ENCODE results near the gene GBP7.
"Not testable (repeated sequence)": the region's sequence is repeated elsewhere in the genome, so short reads cannot be mapped to it uniquely, and the experiment has no call there.

The GBP7 gene

GRCh38 chr1:89170170-89171066, 5.4 kb downstream of the GBP7 start:
- no peak for DNase-seq

- no peak for DNase-seq
Measured at GRCh38 chr1:89169166-89169565, 6.6 kb downstream of the GBP7 start.

GRCh38 chr1:89167590-89168230, 8.1 kb downstream of the GBP7 start:
- no peak for DNase-seq

- no peak for DNase-seq
Measured at GRCh38 chr1:89166705-89167104, 9.1 kb downstream of the GBP7 start.

GRCh38 chr1:89165811-89166210, 10.0 kb downstream of the GBP7 start:
- DNase-seq = no peak

GRCh38 chr1:89151047-89151446, 24.8 kb downstream of the GBP7 start:
- DNase-seq = no peak

- no peak for DNase-seq
Measured at GRCh38 chr1:89149976-89150375, 25.8 kb downstream of the GBP7 start.

- no peak for DNase-seq
Measured at GRCh38 chr1:89149229-89149628, 26.6 kb downstream of the GBP7 start.

- DNase-seq = no peak
Measured at GRCh38 chr1:89147678-89148658, 27.8 kb downstream of the GBP7 start.

- no peak for DNase-seq
Measured at GRCh38 chr1:89146721-89147120, 29.1 kb downstream of the GBP7 start.

- DNase-seq = no peak
Measured at GRCh38 chr1:89143484-89143883, 32.3 kb downstream of the GBP7 start.

GRCh38 chr1:89142160-89142559, 33.6 kb downstream of the GBP7 start:
- DNase-seq = no peak

- no peak for DNase-seq
Measured at GRCh38 chr1:89133747-89134146, 42.1 kb downstream of the GBP7 start.

GRCh38 chr1:89130716-89131115, 45.1 kb downstream of the GBP7 start:
- no peak for DNase-seq

- no peak for DNase-seq
Measured at GRCh38 chr1:89129911-89130310, 45.9 kb downstream of the GBP7 start.

GRCh38 chr1:89128003-89128458, 47.8 kb downstream of the GBP7 start:
- DNase-seq = not testable (repeated sequence)

- DNase-seq = not testable (repeated sequence)
Measured at GRCh38 chr1:89126602-89127565, 48.9 kb downstream of the GBP7 start.

- DNase-seq = no peak
Measured at GRCh38 chr1:89125913-89126580, 49.8 kb downstream of the GBP7 start, which contains the start of gene GBP2. TSS of gene GBP2 (minus strand) at chr1:89126114. CDS start at chr1:89121966, 4,148 bp downstream.

- no peak for DNase-seq
Measured at GRCh38 chr1:89125240-89125912, 50.4 kb downstream of the GBP7 start.

- no peak for DNase-seq
Measured at GRCh38 chr1:89121641-89122040, 54.2 kb downstream of the GBP7 start.

All from GOT3 (cell line).